Stimulated activated CD4-positive, alpha-beta T cell treated with anti-CD3 and anti-CD28 coated beads, Interleukin-2, amount 100 ng/mL, for 48 hours (primary cell): ENCODE data around the gene ARID1A.
"Not testable (repeated sequence)": the region's sequence is repeated elsewhere in the genome, so short reads cannot be mapped to it uniquely, and the experiment has no call there.

Experiments used
- DNase-seq, 2 donors: peaks; one replicate each; pipeline ENCODE4 v3.0.0-alpha.2; 2020

ARID1A gene

GRCh38 chr1:26695356-26696118 lies at the start of gene ARID1A:
TSS of gene ARID1A (plus strand) at chr1:26696015. CDS start at chr1:26696404, 389 bp downstream.
- peak; percentile 89 to 92 for DNase-seq

DNA sequence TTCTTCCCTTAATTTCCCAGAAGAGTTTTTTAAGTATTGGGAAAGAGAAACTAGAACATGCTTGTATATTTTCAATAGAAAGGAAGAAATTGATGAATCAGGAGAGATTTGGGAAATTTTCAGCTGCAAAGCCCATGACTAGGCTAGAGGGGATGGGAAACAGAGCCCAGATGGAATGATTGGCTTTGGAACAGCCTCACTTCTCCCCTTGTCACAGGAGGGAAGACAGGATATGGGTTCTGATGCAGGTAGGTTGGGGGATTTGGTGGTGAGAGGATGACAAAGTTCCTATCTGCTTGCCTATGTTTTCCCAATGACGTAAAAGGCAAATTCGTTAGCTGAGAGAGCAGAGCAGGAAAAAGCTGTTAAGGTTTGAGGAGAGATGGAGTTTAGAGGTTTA lies 31.0 kb upstream of the ARID1A start:
- DNase-seq = no peak

DNA sequence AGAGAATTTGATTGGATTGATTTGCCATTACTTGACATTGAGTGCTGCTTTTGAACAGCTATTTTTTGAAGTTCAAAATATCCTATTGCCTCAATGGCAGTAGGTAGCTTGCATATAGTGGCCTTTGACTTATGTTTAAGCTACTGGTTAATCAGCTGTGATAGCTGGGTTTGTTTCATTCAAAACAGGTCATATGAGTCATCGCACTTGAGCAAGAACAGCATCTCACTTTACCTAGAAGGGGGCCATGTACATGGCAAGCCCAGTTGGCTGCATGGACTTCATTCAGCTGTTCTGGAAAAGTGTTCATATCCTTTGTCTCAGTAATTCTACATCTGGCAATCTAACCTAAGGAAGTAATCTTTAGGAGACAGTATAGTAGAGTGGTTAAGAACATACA lies 29.0 kb upstream of the ARID1A start:
- no peak for DNase-seq

- not testable (repeated sequence) for DNase-seq
Measured at GRCh38 chr1:26668106-26668786, 27.6 kb upstream of the ARID1A start.

GRCh38 chr1:26677306-26678115 lies 18.3 kb upstream of the ARID1A start:
- peak in 1 of 2 donors; percentile 23 for DNase-seq

DNA sequence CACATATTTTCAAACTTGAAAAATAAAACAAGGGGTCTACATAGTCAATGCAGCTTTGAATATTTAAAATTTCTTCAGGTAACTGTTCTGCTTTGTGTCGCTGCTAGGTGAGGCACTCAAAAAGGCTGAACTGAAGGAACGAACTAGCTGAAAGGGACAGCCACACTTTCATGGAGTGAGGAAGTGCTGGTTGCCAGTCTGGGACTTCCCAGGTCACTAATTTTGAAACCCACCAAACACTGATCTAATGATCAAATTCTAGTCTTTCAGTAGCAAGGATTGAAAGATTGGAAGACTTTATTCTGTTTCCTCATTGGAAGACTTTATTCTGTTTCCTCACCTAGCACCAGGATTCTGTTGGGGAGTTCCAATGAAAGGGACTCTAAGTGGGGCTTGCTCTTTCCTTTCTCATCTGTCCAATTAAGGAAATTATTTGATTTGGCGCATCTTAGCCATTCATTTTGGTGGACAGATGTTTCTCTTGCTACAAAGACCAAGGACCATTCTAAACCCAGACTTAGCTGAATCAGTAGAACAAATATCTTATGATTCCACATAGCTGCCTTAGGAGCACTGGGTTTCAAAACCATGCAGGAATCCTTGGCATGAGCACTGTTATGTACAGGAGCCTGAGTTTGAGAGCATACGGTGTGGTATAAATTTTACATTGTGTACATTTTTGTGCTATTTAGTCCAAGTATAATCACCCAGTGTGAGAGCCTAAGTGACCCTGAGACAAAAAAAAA lies 10.9 kb upstream of the ARID1A start:
- no peak for DNase-seq

- DNase-seq = no peak
Measured at GRCh38 chr1:26686795-26687194, 9.0 kb upstream of the ARID1A start.

DNA sequence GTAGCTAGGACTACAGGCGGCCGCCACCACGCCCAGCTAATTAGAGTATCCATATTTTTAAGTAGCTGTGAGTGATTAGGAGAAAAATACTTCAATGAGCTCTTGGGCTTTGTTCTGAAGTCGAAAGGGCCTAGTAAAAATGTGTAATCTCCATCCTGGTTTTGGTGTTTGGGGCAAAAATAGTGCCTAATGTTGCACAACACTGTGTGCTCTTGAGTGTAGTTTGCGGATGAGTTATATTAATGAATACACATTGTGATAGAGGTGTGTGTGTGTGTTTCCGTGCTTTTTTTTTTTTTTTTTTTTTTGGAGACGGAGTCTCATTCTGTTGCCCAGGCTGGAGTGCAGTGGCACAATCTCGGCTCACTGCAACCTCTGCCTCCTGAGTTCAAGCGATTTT lies 6.3 kb upstream of the ARID1A start:
- no peak for DNase-seq

DNA sequence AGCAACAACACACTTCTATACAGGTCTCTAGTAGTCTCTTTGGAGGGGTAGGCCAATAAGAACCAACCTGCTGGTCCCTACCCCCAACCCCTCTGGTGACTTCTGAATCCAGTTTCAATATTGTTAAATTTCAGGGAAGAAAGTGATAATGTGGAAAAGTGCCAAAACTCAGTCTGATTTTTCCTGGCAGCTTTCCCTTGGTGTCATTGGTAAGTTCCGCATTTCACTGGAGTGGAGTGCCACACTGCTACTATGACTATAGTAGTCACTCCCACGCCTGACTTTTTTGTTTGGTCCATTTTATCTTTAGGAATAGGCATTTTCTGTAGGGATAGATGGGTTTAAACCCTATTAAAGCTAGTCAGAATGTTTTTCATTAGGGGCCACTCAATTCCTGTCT lies 5.7 kb upstream of the ARID1A start:
- DNase-seq = no peak

- no peak for DNase-seq
Measured at GRCh38 chr1:26690576-26691031, 5.2 kb upstream of the ARID1A start.

DNA sequence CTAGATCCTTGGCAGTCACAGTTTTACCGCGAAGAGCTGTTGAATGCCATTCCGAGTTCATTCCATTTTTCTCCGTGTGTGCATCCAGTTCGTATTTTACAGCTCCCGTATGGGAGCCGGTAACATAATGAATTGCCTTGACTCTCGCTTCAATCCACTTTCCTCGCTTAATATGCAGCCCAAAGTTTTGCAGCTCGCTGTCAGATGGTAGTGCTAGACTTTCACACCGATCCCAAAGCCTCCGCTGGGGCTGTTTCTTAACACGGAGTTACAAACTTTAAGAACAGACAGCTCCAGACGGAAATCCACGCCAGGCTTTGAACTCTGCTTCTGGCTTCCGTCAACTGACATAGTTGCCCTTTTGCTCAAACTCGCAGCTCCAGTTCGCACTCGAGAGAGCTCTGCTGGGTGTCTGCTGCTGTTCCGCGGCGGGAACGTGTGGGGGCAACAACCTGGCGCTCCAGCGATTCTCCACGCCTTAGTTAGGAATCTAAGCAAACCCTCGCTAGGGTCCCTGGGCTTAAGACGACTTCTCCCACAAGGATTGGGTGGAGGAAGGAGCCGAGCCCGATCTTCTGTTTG lies 3.5 kb upstream of the ARID1A start:
- peak; percentile 59 for DNase-seq

DNA sequence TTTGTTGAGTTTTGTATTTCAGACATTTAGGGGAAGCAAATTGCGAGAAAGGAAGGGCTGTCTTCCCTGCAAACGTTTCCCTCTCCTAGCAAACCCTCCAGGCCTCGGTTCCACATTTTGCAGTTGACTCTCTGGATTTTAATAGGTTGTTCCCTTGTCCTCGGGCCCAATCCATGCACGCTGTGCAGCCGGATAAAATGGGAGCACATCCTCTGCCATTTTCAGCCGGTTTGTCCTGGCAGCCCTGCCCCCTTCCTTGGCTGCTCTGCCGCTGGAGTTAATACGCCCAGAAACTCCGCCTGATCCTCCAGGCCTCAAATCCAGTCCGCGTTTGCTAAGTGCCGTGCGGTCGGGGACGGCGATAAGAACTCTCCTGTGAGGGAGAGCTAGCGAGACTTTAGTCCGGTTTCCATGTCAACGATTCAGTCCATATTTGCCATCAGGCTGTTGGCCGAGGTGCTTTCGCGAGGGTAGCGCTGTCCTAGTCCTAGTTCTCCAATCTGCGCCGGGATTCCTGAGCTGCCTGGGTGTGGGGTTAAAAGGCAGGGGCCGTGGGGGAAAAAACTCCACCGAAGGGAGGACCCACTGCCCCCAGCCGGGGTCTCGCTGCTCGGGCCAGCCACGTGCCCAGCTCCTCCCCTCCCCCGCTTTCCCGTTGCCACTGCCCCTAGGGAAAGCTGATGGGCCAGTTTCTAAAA lies 2.9 kb upstream of the ARID1A start:
- peak; percentile 81 to 84 for DNase-seq

GRCh38 chr1:26693599-26694572 lies 1.9 kb upstream of the ARID1A start:
- no peak for DNase-seq

- no peak for DNase-seq
Measured at GRCh38 chr1:26694638-26695355, 1.0 kb upstream of the ARID1A start.

- DNase-seq = peak in 1 of 2 donors; percentile 12
Measured at GRCh38 chr1:26696119-26696653, 371 bp downstream of the ARID1A start.

GRCh38 chr1:26696654-26697430 lies 1.0 kb downstream of the ARID1A start:
- DNase-seq = peak in 1 of 2 donors; percentile 52

- no peak for DNase-seq
Measured at GRCh38 chr1:26697431-26697977, 1.7 kb downstream of the ARID1A start.
